ENCODE results near the gene SAMD11.

The SAMD11 gene

GRCh38 chr1:904310-904950 lies 19.3 kb upstream of the SAMD11 start:
- DNase-seq (ENCODE audit: low read depth) = peak; percentile 82

GRCh38 chr1:905071-905749 lies 18.5 kb upstream of the SAMD11 start:
- DNase-seq (ENCODE audit: low read depth) = peak; percentile 21

- no peak for DNase-seq (ENCODE audit: low read depth)
Observed at GRCh38 chr1:905811-906599, 17.7 kb upstream of the SAMD11 start.

DNA sequence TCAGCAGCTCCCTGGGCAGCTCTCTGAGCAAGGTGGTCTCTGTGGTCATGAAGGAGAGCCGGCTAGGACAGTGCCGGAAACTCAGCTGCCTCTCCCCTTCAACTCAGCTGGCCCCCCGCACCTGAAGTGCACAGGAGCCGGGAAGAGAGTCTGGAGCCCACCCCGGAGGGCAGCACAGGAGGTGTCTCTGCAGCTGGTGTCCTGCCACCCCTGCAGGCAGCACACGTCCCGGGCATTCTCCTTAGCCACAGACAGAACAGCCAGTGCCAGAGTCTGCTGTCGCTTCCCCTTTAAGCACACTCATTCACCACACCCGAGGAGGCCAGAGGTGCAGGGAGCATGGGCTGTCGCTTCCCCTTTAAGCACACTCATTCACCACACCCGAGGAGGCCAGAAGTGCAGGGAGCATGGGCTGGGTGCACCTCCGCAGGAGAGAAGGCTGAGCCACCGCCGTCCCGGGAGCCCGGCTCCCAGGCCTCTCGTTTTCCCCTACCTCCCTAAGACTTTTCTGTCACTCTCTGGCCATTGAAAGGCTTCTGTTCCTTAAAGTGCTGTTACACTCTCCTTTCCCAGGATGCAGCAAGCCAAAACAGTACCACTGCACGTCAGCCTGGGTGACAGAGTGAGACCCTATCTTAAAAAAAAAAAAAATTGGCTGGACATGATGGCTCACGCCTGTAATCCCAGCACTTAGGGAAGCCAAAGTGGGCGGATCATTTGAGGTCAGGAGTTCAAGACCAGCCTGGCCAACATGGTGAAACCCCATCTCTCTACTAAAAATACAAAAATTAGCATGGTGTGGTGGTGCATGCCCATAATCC lies 16.9 kb upstream of the SAMD11 start:
- no peak for DNase-seq (ENCODE audit: low read depth)

DNA sequence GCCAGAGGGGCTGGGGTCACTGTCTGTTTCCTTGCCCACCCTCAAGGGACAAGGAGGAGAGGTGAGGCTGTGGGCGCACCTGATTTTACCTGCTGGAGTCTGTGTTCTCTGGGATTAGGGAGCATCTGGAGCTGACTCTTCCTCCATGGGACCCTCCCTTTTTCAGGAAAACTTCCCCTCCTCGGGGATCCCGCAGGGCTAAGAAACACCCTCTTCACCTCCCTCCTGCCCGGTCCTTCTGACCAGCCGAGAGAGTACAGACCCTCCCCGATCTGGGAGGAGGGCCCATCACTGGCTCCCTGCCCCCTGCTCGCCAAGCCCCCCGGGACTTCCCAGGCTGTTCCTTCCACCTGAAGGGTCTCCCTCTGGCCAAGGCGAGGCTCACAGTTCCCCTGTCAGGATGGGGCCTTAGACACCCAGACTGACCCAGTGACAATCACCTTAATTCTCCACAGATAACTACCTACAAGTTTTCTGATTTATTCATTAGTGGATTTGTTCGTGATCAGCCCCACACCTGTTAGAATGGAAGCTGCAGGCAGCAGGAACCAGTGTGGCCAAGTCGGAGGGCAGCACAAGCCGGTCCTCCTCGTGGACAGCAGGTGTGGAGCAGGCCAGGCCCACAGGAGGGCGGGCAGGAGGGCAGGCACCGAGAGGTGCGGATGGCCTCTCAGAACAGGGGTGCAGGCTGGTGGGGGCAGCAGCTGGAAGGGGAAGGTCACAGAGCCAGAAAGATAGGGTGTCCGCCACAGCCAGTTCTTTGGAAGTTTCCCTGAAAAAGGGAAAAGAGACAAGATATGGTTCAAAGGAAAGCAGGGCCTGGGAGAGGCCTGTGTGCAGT lies 15.9 kb upstream of the SAMD11 start:
- DNase-seq (ENCODE audit: low read depth) = no peak

GRCh38 chr1:908661-909060 lies 15.1 kb upstream of the SAMD11 start:
- DNase-seq (ENCODE audit: low read depth) = no peak

DNA sequence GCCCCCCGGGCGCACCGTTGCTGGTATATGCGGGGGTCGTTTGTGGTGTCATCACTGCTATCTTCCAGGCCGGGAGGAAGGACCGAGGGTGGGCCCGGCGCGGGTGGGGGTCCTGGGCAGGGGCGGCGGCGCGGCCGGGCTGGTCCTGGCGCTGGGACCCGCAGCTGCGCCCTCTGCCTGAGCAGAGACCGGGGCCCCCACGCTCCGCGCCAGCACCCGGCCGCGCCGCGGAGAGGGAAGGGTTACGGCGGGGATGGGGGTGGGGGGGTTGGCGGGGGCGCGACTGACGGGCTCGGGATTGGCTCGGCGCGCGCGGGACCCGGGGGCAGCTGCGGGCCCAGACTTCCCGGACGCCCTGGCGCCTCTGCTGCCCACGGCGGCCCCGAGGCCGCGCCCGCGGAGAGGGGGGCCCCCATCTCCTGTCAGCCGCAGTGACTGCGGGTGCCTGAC lies 13.8 kb upstream of the SAMD11 start:
- no peak for DNase-seq (ENCODE audit: low read depth)

DNA sequence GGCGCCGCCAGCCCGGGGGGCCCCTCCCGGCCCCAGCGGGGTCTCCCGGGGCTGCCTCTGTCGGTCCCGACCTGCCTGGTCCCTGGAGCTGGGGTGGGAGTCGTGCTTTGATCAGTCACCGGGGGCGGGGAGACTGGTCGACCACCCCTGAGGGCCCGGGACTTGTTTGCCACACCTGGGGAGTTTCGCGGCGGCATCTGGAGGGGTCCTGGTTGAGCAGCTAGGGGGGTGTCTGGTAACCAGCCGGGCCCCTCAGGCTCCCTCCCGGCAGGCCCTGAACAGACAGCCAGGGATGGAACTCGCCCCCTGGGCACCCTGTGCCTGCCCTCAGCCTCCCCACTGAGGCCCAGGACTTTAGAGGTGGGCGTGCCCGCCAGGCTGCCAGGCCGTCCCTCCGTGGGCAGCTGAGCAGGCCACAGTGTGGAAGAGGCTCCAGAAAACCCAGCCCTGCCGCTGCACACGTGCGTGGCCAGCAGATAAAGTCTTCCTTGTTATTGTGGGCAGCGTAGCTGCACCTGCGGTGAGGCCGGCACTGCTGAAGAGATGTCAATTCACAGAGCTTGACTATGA lies 13.3 kb upstream of the SAMD11 start:
- DNase-seq (ENCODE audit: low read depth) = no peak

- no peak for DNase-seq (ENCODE audit: low read depth)
Observed at GRCh38 chr1:910881-911721, 12.6 kb upstream of the SAMD11 start.

DNA sequence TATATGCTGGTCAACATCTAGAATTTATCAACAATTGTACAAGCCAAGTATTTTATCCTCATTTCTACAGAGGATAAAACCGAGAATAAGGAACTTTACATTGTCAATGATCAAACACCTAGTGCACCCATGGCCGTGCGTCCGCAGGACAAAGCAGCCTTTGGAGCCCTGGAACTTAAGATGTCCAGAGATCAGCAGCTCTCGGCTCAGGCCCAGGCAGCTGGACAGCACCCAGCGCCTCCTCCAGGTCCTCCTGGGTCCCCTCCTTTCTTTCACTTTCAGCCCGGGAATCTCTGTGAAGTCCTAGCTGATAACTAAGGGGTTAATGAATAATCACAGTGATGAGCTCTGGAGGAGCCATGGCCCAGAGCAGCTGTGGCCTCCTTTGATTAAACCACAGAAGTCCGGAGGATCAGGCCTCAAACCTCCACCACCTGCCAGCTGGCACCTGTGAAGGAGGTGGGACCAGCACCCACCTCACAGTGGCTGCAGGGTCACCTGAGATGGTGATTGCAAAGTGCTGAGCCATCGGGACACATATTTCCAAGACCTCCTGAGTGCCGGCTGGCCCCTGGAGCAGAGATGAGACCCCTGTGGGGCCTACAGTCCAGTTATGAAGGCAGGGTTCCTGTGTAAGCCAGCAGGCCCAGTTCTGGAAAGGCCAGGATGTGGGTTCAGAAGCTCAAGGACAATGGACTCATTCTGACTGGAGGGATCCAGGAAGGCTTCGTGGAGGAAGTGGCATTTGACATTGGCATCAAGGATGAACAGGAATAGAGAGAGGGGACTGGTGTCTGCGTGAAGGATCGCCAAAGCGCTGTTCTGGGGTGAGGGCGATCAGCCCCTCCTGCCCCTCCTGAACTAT lies 11.6 kb upstream of the SAMD11 start:
- no peak for DNase-seq (ENCODE audit: low read depth)

DNA sequence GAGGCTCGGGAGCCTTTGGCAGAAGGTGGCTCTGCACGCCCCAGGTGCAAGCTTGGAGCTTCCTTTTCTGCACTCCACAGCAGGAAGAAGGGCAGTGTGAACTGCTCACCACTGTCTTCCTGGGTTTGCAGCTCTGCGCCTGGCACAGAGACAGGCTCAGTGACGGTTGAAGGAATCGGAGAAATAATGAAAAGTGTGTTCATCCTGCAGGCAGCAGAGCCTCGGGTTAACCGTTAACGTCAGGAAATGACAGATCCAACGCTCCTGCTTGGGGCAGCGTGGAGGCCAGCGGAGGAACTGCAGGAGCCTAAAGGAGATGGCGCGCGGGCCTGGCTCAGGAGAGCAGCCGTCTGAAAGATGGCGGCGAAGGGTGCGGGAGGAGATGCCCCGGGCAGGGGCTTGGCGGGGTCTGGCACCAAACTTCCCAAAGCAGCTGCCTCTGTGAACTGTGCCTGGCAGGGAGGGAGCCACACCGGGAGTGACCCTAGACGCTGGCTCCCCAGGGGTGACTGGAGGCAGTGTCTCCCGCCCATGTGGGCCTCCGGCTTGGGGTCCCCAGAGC lies 10.9 kb upstream of the SAMD11 start:
- DNase-seq (ENCODE audit: low read depth) = no peak

DNA sequence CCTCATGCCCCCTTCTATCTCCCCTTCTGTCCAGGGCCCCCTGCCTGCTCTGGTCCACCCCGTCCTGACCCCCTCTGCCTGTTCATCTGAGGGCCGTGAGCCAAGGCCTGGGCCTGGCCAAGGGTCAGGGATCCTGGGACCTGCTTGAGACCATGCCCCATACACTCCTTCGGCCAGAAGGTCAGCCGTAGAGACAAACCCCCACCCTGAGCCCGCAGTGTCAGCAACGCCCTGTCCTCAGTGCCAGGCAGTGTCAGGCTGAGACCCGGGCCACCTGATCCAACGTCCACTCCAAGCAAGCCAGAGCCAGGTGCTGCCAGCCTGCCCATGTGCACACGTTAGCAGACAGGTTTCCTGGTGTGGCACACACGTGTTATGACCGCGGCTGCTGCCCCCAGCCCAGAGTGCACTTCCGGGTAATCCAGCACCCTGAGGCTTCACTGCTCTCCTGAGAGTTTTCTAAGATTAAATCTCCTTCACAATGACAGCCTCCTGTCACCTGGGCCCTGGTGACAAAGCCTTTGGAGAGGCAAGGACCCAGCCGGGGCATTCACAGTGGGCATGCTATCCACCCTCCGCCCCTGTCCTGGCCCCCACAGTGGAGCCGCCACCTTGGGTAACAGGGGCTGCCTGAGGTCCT lies 10.1 kb upstream of the SAMD11 start:
- DNase-seq (ENCODE audit: low read depth) = no peak

DNA sequence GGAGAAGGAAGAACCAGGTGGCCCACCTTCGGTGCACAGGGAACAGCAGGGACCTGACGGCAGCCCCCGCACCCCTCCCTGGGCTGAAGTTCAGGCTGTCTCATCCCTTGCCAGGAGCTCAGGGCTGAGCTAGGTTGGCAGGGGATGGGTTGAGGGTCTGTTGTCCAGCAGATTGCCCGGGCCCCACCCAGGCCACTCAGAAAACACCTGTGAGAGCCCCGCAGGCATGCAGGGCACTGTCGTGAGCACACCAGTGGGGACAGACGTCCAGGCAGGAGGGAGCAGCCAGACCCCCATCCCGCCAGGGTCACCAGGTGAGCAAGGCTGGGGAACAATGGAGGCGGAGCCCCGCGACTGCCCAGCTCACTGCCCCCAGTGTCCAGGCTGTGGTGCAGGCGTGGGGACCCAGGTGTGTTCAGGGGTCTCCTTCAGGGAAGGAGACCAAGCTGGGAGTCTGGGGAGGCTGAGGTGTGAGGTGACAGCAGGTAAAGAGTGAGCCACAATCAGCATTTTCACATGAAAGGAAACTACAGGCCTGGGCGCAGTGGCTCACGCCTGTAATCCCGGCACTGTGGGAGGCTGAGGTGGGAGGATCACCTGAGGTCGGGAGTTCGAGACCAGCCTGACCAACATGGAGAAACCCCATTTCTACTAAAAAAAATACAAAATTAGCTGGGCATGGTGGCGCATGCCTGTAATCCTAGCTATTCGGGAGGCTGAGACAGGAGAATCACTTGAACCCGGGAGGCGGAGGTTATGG lies 9.4 kb upstream of the SAMD11 start:
- DNase-seq (ENCODE audit: low read depth) = no peak

DNA sequence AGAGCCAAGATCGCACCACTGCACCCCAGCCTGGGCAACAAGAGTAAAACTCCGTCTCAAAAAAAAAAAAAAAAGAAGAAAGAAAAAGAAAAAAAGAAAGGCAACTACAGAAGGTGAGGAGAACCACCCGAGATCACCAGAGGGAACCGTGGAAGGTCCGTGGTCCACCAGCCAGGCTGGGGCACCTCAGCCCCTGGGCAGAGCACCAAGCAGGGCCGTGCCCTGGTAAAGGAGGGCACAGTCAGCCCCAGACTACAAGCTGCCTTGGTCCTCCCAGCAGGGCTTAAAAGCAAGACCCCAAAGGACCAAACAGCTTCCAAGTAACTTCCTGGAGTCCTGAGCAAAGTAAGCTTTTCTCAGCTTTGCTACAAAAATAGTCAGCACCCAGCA lies 8.8 kb upstream of the SAMD11 start:
- no peak for DNase-seq (ENCODE audit: low read depth)

GRCh38 chr1:915295-916172 lies 8.2 kb upstream of the SAMD11 start:
- DNase-seq (ENCODE audit: low read depth) = no peak
